Measurements from ENCODE around the gene LY6G6C.

DNA sequence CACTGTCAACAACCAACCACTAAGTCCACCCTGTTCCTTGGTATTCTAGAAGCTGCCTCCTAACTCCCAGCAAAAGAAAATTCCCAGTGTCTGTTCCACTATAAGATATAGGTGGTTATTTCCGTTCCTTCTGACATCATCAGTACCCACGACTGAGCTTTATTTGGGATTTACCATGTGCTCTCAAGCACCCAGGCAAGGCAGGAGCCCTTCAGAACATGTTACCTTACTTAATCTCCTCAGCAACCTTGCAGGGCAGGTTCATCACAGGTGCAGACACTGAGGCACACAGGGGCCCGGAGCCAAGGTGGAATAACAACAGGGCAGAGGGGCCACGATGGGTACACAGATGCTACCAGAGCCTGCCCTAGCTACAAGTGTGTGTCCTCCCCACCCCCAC lies 29.2 kb downstream of the LY6G6C start:
- TF ChIP-seq, protein P1, sequence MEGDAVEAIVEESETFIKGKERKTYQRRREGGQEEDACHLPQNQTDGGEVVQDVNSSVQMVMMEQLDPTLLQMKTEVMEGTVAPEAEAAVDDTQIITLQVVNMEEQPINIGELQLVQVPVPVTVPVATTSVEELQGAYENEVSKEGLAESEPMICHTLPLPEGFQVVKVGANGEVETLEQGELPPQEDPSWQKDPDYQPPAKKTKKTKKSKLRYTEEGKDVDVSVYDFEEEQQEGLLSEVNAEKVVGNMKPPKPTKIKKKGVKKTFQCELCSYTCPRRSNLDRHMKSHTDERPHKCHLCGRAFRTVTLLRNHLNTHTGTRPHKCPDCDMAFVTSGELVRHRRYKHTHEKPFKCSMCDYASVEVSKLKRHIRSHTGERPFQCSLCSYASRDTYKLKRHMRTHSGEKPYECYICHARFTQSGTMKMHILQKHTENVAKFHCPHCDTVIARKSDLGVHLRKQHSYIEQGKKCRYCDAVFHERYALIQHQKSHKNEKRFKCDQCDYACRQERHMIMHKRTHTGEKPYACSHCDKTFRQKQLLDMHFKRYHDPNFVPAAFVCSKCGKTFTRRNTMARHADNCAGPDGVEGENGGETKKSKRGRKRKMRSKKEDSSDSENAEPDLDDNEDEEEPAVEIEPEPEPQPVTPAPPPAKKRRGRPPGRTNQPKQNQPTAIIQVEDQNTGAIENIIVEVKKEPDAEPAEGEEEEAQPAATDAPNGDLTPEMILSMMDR (IDR thresholded peaks at IDR 0.05; ENCODE audit: low read length) = no peak
- no peak for TF ChIP-seq EZH2 (IDR thresholded peaks at IDR 0.05; ENCODE audit: borderline replicate concordance, low read length)
